ENCODE results near the gene KLHL26.
A peak's percentile ranks its signal among the peaks of the same experiment; 100 is the strongest.
"Not testable (repeated sequence)": the region's sequence is repeated elsewhere in the genome, so short reads cannot be mapped to it uniquely, and the experiment has no call there.

Gene KLHL26

DNA sequence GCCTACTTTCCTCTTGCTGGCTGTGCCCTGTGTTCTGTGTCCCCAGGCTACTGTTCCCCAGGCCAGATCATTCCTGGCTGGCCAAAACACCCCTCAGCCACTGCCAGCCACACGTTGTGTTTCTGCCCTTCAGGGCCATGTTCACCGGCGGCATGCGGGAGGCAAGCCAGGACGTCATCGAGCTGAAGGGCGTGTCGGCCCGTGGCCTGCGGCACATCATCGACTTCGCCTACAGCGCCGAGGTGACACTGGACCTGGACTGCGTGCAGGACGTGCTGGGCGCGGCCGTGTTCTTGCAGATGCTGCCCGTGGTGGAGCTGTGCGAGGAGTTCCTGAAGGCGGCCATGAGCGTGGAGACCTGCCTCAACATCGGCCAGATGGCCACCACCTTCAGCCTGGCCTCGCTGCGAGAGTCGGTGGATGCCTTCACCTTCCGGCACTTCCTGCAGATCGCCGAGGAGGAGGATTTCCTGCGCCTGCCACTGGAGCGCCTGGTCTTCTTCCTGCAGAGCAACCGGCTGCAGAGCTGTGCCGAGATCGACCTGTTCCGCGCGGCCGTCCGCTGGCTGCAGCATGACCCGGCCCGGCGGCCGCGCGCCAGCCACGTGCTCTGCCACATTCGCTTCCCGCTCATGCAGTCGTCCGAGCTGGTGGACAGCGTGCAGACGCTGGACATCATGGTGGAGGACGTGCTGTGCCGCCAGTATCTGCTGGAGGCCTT, 30.9 kb downstream of the KLHL26 start:
- no peak for DNase-seq

DNA sequence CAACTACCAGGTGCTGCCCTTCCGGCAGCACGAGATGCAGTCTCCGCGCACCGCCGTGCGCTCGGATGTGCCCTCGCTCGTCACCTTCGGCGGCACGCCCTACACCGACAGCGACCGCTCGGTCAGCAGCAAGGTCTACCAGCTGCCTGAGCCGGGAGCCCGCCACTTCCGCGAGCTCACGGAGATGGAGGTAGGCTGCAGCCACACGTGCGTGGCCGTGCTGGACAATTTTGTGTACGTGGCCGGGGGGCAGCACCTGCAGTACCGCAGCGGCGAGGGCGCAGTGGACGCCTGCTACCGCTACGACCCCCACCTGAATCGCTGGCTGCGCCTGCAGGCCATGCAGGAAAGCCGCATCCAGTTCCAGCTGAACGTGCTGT, 31.4 kb downstream of the KLHL26 start:
- no peak for DNase-seq

DNA sequence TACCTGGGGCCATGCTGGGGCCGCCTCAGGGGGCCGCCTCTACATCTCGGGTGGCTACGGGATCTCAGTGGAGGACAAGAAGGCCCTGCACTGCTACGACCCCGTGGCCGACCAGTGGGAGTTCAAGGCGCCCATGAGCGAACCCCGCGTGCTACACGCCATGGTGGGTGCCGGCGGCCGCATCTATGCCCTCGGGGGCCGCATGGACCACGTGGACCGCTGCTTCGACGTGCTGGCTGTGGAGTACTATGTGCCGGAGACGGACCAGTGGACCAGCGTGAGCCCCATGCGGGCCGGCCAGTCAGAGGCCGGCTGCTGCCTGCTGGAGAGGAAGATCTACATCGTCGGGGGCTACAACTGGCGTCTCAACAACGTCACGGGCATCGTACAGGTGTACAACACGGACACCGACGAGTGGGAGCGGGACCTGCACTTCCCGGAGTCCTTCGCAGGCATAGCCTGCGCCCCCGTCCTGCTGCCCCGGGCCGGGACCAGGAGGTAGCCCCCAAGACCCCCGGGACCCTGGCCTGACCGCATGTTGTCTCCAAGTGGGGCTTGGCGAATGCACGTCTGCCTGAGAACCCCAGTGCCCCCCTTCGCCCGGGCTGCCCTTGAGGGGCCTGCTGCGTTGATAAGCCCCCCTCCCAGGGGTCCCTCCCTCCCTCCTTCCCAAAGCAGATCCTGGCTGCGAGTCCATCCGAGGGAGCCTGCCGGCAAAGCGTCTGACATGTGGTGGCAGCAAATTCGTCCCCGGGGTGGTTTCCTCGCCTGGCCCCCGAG, 32.1 kb downstream of the KLHL26 start:
- no peak for DNase-seq

DNA sequence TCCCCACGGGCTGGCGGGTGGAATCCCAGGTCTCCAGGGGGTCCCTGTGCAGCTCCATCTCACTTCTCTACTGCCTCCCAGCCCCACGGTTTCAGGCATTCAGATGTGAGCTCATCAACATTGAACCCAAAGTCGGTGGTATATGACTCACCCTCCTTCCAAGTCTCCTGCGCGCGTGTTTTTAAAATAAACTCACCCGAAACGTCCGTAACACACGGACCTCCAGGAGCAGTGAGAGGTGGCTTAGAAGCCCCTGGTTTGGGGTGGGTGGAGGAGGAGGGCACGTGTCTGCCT, 32.6 kb downstream of the KLHL26 start:
- no peak for DNase-seq

DNA sequence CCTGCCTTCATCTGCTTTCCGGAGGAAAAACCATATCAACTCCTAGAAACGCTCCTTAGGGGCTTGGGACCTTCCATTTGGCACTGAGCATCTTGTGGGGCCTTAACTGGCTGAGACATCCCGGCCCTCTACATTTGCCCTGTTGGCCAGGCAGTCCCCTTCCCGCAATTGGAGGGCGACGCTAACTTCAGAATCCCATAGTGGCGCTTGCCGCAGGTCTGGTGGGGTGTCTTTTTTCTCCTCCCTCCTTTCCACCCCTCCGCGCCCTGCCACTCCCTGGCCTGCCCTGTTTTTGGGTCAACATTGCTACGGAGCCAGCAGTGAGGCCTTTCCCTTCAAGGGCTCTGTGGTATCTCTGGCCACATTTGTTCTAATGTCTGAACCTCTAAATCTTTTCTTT, 33.1 kb downstream of the KLHL26 start:
- no peak for DNase-seq

DNA sequence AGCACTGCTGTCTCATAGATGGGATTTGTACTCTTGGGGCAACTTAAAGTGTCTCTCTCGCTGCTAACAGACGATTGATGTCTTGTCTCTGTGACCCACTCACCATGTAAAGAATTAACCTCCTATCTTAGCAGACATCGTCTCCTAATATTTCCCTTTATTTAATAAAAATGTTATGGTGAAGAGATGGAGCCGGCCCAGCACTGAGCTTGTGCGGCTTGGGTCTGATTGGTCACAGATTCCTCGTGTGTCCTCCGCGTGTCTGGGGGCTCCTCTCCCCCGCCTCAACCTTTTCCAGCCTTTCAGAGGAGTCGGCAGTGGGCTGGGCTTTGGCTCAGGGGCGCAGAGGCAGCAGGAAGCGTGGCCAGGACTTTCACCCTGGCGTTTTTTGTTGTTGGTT, 33.5 kb downstream of the KLHL26 start:
- no peak for DNase-seq

DNA sequence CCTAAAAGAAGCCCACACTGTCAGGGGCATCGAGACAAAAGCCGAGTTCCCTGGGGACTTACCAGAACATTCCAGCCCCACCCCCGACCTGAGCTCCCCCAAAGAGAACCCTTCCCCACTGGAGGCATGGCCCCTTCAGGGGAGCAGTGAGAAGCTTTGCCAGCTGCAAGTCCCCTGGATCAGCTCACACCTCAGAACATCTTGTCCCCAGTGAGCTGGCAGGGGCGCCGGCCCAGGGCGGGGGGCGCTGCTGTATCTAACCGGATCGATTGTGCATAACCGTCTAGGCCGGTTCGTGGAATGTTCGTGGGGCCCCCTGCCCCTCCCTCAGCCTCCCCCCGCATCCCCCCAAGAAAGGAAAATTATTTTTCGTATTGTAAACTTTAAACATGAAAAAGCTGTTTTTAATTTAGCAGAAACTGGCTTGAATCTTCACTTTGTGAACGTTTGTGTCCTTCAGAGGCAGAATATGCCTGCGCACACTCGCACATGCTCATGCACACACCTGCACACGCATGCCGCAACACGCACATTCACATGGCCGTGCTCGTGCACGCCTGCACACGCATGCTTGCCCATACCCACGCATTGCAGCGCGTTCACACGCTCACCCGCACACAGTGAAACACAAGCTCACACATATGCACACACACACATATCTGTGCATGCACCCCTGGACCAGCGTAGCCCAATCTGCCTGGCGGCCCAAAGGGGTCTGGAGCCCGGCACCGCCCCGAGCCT, 34.6 kb downstream of the KLHL26 start:
- no peak for DNase-seq

DNA sequence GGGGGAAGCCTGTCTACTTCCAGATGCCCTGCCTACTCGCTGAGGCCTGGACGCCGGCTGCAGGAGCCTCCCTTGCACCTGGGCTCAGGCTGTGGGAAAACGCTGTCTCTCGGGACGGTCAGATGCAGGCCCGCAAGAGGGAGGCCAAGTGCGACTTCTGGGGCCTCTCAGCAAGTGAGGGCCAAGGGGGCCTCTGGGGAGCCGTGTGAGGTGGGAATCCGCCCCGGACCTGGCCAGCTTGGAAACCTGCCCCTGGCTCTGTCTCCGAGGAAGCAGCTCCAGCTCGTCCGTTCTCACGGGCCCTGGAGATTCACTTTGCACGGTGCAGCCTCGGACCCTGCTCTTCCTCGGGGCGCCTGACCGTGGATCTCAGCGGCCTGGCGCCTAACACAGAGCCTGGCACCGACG, 35.2 kb downstream of the KLHL26 start:
- no peak for DNase-seq

DNA sequence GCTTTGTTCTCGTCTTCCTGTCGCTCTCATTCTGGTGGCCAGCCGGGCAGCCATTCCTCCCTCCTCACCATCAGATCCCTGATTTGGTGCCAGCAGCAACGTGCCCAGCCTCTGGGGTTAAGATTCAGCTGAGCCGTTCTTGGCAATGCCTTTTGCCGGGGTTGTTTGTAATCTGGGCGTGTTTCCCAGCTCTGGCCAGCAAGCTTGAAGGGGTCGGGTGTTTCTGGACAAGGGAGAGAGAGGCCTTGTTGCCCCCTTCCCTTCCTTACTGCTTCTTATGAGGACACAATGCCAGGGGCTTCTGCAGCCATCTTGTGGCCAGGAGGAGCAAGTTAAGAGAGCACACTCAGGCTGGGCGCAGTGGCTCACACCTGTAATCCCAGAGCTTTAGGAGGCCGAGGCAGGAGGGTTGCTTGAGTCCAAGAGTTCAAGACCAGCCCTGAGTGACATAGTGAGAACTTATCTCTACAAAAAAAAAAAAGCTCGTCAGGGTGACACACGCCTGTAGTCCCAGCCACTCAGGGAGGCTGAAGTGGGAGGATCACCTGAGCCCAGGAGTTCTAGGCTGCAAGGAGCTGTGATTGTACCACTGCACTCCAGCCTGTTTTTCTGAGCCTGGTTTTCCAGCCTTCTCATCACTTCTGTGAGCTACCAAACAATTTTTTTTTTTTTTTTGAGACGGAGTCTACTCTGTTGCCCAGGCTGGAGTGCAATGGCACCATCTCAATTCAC, 35.9 kb downstream of the KLHL26 start:
- DNase-seq, result no peak

DNA sequence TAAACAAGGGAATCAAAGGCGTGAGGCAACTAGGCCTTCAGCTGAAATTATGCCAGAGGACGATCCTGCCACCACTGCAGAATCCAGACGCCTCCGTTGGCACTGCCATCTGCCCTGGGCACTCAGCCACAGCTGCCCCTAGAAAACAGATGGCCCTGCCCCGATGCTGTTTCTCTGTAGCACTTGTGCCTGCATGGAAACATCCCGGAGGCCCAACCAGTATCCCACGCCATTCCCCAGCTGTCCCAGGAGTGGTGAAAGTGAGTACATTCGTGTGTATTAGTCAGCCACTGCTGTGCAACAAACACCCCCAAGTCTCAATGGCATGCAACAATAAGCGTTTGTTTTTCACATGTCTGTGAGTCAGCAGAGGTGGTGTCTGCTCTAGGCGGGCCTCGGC, 37.8 kb downstream of the KLHL26 start:
- DNase-seq, result no peak

DNA sequence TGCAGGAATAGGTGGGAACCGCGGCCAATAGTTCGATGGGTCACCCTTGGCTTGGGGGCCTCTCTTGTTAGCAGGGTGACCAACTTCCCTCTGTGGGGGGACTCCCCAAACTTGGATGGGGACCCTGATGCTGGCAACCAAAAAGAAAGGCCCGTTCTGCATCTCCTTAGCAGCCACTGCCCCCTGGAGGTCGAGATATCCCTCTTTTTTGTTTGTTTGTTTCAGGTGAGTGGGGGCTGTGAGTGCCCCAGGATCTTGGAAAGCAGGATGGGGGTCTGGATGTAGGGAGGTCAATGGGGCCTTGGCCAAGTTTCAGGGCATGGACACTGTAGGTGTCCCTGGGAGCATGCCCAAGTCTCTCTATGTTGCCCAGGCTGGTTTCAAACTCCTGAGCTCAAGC, 39.0 kb downstream of the KLHL26 start:
- DNase-seq, result no peak

DNA sequence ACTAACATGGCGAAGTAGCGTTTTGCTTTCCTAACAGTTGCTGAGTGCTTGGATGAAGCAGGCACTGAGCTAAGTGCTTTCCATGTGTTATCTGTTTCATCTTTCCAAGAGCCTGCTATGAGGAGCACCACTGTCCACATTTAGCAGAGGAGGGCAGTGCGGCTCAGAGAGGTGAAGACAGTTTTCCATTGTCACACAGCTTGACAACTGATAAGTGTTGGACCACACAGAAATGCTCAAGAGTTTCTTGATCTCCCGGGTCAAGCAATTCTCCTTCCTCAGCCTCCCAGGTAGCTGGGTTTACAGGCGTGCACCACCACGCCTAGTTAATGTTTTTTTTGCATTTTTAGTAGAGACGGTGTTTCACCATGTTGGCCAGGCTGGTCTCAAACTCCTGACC, 39.9 kb downstream of the KLHL26 start:
- no peak for DNase-seq

DNA sequence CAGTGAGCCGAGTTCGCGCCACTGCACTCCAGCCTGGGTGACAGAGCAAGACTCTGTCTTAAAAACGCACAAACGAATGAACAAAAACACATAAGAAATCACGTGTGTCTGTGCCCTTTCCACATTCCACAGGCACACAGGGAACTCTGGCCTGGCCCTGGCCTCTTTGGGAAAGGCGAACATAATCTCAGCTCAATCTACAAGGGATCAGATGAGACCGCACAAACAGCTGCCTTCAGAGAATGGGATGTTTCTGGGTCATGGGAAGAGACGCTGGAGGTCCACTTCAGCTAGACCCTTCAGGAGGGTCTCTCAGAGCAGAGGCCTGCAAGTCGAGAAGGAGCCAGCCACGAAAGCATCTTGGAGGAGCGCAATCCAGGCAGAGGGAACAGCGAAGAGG, 40.3 kb downstream of the KLHL26 start:
- DNase-seq, result no peak

DNA sequence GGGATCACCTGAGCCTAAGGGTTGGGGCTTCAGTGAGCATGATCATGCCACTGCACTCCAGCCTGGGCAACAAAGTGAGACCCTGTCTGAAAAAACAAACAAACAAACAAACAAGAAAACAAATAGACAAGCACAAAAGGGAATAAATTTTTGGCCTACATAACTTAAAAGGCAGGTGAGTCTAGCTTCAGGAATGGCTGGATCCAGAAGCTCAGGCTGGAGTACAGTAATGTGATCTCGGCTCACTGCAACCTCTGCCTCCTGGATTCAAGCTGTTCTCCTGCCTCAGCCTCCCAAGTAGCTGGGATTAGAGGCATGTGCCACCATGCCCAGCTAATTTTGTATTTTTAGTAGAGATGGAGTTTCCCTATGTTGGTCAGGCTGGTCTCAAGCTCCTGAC, 43.3 kb downstream of the KLHL26 start:
- not testable (repeated sequence) for DNase-seq

DNA sequence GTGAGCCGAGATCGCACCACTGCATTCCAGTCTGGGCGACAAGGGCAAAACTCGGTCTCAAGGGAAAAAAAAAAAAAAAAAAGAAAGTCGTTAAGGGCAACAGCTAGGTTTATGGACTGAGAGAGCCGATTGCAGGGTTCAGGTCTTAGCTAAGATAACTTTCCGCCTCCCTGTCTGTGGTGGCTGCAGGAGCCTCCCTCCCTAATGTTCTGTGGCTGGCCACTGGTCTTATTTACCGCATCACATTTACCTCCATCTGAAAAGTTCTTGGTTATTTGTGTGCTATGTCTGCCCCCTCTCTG, 45.9 kb downstream of the KLHL26 start:
- DNase-seq, result no peak

DNA sequence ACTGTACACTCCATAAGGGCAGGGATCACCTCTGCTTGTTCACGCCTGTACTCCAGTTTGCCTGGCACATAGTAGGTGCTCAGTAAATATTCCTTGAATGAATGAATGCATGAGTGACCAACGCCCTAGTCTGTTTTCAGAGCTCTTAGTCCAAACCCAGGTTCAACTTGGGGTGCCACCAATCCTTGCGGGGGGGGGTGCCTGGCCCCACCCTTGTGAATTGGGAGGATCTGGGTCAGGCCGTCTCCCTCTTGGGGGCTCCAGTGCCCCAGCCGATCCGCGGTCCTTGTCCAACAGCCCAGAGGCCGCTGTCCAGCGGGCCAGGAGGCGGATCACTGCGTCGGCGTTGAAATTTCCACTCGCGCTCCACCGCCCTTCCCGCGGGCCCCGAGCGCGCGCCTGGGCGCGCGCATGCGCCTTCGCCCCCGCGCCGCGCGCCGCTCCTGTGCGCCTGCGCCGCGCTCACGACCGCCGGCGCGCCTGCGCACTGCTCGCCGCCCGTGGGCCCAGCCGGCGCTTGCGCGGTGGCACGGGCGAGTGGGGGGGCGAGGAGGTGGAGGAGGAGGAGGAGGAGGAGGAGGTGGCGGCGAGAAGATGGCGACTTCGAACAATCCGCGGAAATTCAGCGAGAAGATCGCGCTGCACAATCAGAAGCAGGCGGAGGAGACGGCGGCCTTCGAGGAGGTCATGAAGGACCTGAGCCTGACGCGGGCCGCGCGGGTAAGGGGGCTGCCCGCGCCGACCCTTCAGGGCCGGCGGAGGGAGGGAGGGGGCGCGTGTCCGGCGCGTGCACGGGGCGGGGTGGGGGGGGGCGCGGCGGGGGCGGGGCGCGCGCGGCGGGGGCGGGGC, 46.5 kb downstream of the KLHL26 start, which contains the start of gene CRTC1:
Gene CRTC1, plus strand, starts transcription at position 572 of the 849 bp plus-strand sequence. Its CDS starts 23 bp downstream, at position 595.
- DNase-seq, result peak; percentile 70

DNA sequence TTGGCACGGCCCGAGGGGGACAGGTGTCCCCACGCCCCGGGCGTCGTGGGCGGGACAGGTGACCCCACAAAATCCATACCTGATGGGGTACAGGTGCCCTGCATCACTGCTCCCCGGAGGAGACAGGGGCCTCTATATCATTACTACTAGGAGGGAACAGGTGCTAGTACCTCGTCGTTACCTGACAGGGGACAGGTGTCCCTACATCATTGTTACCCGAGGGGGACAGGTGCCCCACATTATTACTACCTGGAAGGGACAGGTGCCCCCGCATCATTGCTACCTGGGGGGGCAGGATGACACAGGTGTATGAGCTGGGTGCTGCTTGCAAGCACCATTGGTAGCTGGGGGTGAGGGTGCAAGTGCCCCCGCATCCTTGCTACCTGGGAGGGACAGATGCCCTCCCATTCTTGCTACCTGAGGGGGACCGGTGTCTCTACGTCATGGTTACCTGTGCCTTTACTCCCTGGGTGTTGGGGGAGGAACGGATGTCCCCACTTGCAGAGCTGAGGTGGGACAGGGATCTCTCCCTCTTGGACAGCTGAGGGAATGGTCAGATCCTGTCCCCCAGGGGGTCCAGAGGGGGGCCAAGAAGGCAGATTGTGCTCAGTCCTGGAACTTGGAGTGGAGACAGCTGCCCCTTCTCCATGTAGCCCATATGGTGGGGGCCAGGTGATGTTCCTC, 47.3 kb downstream of the KLHL26 start:
- no peak for DNase-seq

DNA sequence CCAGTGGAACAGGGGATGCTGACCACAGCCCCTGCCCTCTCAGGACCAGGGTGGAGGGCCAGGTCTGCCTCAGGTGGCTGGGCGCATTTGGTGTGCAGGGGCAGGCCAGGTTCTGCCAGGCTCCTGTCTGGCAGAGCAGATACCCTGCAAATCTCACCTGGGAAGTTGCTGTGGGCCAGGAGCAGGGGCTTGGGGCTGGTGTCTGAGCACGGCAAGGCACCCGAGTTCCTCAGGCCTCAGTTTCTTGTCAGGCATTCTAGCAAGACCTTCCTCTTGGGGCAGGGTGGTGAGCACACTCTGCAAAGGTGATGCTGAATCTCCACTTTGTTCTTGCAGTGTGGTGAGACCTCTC, 47.8 kb downstream of the KLHL26 start:
- no peak for DNase-seq

DNA sequence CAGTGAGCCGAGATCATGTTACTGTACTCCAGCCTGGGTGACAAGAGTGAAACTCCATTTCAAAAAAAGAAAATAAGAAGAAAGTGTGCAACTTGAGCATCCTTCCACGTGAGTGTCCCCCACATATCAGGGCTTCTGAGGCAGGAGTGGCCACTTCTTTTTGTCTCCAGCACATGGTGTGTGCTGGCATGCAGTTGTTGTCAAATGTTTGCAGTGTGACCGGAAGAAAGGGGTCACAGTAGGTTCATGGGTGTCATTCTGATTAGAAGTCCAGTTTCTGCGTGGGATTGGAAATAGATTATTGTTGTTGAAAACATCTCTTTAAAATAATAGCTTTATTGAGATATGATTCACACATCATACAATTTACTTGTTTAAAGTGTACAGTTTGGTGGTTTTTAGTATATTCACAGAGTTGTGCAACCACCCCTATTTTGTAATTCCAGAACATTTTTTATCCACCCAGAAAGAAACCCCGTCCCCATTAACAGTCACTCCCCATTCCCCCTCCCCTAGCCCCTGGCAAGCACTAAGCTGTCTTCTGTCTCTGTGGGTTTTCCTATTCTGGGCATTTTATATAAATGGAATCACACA, 48.9 kb downstream of the KLHL26 start:
- no peak for DNase-seq

DNA sequence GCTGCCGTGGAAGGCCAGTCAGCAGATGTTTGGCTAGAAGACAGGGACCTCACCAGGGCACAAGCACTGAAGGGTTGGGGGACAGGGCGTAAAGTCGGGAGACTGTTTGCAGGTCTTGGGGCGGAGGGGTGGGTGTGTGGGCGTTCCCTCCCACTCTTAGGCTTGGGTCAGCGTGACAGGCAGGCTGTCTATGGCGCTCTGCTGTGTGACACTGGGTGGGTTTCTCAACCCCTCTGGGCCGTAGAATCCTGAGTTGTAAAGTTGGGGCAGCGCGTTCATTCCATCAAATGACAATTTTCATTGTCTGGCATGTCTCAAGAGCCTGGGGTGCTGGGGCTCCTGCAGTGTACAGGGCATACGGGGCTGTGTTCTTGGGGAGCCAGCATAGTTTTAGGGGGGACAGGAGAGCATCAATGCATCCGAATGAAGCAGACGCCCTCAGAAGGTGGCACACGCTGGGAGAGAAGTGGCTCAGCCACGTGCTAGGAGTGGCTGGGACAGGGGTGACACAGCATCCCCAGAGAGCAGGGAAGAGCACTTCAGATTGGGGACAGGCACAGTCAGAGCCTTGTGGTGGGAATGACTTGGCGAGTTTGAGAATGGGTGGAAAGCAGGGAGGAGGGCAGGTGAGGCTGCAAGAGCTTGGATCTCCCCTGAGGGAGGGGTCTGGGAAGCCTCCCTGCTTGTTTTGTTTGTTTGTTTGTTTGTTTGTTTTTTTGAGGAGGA, 51.1 kb downstream of the KLHL26 start:
- DNase-seq, result no peak

DNA sequence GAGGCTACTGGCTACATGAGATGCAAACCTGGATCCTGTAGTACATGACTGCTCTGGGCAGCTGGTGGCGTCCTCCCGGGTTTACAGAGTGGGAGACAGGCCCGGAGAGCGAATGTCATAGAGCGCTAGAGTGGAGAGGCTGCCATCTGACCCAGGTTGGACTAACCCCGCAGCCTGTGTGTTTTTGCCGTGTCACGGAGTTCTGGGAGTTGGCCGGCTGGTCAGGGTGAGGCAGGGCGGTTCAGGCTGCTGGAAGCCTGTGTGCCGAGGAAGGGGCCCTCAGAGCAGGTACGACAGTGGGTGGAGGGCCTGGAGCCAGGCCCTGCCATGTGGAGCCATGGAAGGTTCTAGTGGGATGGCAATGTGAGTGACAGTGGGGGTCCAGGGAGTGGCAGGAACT, 59.2 kb downstream of the KLHL26 start:
- DNase-seq, result no peak

Measured in NCI-H1048 (cell line).